GM21786 (cell line): ENCODE data around the gene GDF11.
"Not testable (repeated sequence)": the region's sequence is repeated elsewhere in the genome, so short reads cannot be mapped to it uniquely, and the experiment has no call there.

Source experiments
- ATAC-seq: cut with Tn5 transposase; IDR thresholded peaks from one replicate; pipeline ENCODE4 v1.9.1; 2021; ENCODE audit not compliant: unreplicated experiment

Gene GDF11

DNA sequence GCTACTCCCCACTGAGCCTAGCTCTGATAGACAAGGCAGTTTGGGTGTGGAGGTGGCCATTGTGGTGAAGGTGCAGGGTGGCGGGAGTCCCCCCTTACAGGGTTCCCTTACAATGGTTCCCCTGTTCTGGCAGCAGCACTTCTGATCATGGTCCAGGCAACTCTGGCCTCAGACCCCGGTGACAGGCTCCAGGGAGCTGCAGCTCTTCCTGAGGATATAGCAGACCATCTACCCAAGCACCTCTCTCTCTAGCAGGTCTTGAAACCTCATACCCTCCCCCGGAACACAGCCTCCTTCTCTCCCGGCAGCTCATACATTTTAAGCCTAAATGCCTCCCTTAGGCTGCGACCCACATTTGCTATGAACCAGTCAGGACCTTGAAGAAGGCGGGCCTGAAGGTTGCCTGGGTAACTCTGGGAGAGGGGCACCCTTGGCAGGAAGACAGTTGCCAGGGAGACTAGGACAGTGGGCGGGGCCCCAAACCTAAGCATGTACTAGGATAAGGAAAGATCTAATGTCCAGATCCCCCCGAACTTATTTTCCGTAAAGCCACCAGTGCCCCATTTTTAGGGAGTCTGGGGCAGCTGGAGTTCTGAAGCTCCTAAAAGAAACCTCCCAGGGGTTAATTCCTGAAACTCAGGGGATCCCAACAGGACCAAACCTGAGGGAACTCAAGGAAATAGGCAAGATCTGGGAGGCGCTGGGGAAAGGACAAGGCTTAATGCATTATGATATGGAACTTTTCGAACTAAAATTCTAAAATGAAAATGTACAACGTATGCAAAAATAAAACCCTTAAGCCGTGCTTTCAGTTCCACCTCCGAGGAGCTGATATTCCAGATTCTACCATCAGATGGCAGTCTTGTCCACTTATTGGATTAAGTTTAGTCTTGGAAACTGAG, 4.5 kb upstream of the GDF11 start:
- peak; percentile 83 for ATAC-seq

- no peak for ATAC-seq
Observed at GRCh38 chr12:55739025-55739378, 3.9 kb upstream of the GDF11 start.

DNA sequence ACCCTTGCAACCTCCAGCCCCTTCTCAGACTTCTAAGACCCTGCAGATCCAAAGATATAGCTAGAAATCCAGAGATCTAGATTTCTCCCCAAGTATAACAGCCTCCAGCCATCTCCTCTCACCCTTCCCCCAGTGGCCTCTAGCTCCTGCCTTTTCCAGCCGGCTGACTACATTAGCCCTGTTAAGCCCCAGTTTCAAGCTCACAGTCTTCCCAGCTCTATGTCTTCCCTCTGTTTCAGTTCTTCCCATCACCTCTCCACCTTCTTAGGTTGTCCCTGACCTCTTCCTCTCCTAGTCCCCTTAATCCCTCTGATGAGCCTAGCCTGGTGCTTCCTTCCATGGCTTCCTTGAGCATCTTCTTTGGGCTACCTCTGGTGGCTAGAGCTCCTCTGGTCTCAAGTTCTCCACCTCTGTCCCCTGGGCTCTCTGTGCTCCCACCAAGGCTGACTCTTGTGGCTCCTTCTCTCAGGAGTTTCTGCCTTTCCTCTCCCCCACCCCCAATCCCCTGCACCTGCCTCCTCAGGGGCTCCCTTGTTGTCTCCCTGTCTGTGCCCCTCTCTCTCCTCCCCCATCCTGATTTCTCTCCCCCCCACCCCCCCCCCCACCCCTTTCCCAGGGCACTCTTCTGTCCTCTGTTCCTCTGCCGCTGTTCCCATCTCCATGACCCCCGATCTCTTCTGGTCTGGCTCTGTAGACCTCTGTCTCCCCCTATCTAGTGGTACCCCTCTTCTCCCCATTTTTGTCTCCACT, 816 bp upstream of the GDF11 start:
- no peak for ATAC-seq

GRCh38 chr12:55743406-55744339, 751 bp downstream of the GDF11 start:
- ATAC-seq = peak; percentile 41

- ATAC-seq = no peak
Observed at GRCh38 chr12:55744340-55745030, 1.6 kb downstream of the GDF11 start.

DNA sequence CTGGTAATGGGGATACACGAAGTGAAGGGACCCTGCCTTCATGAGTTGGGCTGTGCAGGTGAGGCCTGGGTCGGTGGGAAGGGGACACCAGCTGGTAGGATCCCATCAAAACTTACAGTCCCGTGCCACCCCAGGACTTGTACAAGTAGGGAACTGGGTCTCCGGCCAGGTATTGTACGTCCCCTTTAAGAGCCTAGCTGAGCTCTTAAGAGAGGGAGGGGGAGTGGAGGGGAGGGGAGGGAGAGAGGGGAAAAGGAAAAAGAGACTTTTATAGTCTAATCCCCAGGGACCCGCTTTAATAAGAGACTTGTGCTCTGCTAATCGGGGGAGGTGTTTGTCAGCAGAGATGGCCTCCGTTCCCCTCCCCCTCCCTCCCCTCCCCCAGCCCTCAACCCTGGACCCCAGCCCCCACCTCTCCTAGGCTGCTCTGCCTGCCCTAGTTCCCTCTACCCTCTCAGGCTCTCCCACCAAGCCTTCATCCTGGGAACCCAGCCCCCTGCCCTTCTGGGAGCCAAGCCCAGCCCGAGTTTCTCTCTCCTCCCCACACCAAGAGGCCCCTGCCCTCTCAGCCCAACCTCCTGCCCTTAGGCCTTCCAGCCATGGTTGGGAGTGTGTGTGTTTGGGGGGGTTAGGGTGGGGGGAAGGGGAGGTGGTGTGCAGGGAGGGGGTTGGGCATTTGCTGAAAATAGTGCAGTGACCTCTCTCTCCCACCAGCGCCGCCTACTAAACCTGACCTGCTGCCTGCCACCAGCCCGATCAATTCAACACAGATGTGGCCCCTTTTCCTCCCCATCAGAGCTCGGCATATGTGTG, 2.6 kb downstream of the GDF11 start:
- ATAC-seq = no peak

GRCh38 chr12:55746174-55746912, 3.4 kb downstream of the GDF11 start:
- no peak for ATAC-seq

GRCh38 chr12:55746913-55747231, 4.0 kb downstream of the GDF11 start:
- no peak for ATAC-seq

DNA sequence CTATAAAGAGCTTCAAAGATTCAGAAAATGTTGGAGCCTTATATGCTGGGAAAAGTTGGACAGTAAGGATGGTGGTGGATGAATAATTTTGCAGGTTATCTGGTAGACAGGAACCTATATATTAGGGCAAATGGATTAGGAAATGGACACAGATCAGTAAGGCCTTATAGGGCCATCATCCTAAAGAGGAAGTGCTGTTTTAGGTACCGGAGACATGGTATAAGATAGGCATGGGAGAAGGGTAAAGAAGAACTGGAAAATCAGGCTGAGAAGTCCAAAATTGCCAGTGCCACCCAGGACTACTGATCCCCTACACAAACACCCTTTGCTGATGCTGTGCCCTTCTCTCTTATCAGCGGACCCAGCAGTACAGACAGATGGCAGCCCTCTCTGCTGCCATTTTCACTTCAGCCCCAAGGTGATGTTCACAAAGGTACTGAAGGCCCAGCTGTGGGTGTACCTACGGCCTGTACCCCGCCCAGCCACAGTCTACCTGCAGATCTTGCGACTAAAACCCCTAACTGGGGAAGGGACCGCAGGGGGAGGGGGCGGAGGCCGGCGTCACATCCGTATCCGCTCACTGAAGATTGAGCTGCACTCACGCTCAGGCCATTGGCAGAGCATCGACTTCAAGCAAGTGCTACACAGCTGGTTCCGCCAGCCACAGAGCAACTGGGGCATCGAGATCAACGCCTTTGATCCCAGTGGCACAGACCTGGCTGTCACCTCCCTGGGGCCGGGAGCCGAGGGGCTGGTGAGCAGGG, 5.5 kb downstream of the GDF11 start:
- no peak for ATAC-seq

- no peak for ATAC-seq
Observed at GRCh38 chr12:55755246-55755645, 12.3 kb downstream of the GDF11 start.

DNA sequence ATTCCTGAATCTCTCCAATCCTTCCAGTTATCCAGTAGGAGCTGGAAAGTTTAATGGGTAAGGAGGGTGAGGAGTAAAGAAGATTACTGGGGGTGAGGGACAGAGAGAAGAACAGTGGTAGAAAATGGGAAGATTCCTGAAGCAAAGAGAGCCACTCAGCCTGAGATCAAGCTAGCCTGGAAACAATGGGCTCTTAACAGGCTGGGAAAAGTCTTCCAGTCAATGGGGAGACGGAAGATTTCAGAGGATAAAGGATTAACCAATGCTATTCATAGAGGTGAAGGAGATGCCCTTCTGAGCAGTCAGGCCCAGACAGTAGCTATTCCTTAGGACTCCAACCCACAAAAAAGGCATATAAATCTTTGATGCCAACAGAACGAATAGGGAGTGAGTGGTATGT, 14.8 kb downstream of the GDF11 start:
- ATAC-seq = no peak

- not testable (repeated sequence) for ATAC-seq
Observed at GRCh38 chr12:55758575-55758974, 15.7 kb downstream of the GDF11 start.

- no peak for ATAC-seq
Observed at GRCh38 chr12:55760663-55761062, 17.7 kb downstream of the GDF11 start.

GRCh38 chr12:55762646-55763045, 19.7 kb downstream of the GDF11 start:
- ATAC-seq = no peak

GRCh38 chr12:55765736-55766290, 22.9 kb downstream of the GDF11 start:
- ATAC-seq = no peak

GRCh38 chr12:55767156-55767555, 24.2 kb downstream of the GDF11 start:
- no peak for ATAC-seq

DNA sequence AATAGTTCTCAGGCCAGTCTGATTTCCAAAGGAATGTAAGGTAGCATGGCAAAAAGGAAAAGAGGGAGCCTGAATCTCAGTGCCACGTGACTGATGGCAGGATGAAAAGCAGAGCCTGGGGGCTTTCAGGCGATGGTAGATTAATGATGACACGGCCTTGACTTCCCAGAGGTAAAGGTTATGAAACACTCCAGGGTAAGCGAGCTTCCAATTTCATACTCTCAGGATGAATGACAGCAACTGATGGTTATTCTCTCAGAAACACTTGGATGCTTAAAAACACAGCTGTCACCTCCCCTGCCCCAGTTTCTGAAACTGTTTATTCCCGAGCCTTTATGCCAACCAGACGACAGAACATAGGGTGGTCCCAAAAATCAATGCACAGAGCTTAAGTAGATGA, 28.8 kb downstream of the GDF11 start:
- ATAC-seq = no peak

DNA sequence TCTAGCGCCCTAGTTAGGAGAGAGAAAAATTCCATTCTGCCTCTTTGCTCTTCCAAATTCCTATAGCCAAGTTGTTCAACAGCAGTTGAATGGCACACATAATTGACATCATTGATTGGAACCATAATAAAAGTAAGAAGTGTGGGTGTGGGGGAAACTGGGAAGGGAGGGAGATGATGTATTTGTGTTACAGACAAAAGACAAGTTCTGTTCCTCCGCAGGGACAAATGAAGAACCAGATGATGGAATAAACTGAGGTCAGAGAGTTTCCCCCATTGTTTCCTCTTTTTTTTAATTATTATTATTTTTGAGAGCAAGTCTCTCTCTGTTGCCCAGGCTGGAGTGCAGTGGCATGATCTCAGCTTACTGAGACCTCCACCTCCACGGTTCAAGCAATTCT, 34.9 kb downstream of the GDF11 start:
- ATAC-seq = no peak
